Endothelial cell (in vitro differentiated cells): ENCODE measurements around the gene MNX1. TPM values are rescaled to one million over a fixed set of nuclear protein-coding genes. Genes with fewer than 3 reads are reported as not detected.
A peak's percentile ranks its signal among the peaks of the same experiment; 100 is the strongest.

Source experiments
- DNase-seq: peaks from one replicate; pipeline ENCODE4 v3.0.0; 2021; ENCODE audit warnings: low spot score
- H3K27ac Mint-ChIP-seq: one replicate; pipeline ENCODE4 v1.8.0; 2021; ENCODE audit warnings: mixed read lengths, inconsistent platforms; ENCODE audit not compliant: unreplicated experiment
- H3K27me3 Mint-ChIP-seq: one replicate; pipeline ENCODE4 v1.8.0; 2021; ENCODE audit warnings: mild to moderate bottlenecking, moderate library complexity, mixed read lengths, inconsistent platforms; ENCODE audit not compliant: unreplicated experiment
- H3K36me3 Mint-ChIP-seq: one replicate; pipeline ENCODE4 v1.8.0; 2021; ENCODE audit warnings: mild to moderate bottlenecking, low read depth, mixed read lengths, inconsistent platforms; ENCODE audit not compliant: unreplicated experiment
- H3K4me1 Mint-ChIP-seq: one replicate; pipeline ENCODE4 v1.8.0; 2021; ENCODE audit warnings: mild to moderate bottlenecking, mixed read lengths, inconsistent platforms; ENCODE audit not compliant: unreplicated experiment
- H3K4me3 Mint-ChIP-seq: one replicate; pipeline ENCODE4 v1.8.0; 2021; ENCODE audit warnings: mild to moderate bottlenecking, mixed read lengths, inconsistent platforms; ENCODE audit not compliant: unreplicated experiment
- H3K9me3 Mint-ChIP-seq: one replicate; pipeline ENCODE4 v1.8.0; 2021; ENCODE audit warnings: mixed read lengths, inconsistent platforms; ENCODE audit not compliant: unreplicated experiment
- total RNA-seq: library from RNA; stranded (reverse); fragmentation: NEBNext Ultra II Directional; extraction: Animal tissue kit (Norgen Biotek cat#: 25700); gene quantifications from one replicate; pipeline ENCODE4 v1.2.1, GENCODE V29; 2021; ENCODE audit not compliant: unreplicated experiment
- TF ChIP-seq, protein P1 (sequence below): fragments of 200-600 bp; sonication (generic); IDR thresholded peaks from one replicate; pipeline ENCODE4 v1.5.0; 2021; ENCODE audit warnings: antibody characterized with exemption; ENCODE audit not compliant: unreplicated experiment

Gene MNX1
- total RNA-seq, 1 donor from 2014 or later = 3.8 TPM

- Mint-ChIP-seq H3K27me3 (peaks cover 28% of the 10 kb centered on the region), H3K27ac (no peak overlapping the region), H3K36me3 (no peaks in the 10 kb centered on the region), H3K4me3 (no peak overlapping the region), H3K9me3 (no peaks in the 10 kb centered on the region), H3K4me1 (peaks cover 27% of the 10 kb centered on the region)
- no peak for DNase-seq
- TF ChIP-seq, protein P1, sequence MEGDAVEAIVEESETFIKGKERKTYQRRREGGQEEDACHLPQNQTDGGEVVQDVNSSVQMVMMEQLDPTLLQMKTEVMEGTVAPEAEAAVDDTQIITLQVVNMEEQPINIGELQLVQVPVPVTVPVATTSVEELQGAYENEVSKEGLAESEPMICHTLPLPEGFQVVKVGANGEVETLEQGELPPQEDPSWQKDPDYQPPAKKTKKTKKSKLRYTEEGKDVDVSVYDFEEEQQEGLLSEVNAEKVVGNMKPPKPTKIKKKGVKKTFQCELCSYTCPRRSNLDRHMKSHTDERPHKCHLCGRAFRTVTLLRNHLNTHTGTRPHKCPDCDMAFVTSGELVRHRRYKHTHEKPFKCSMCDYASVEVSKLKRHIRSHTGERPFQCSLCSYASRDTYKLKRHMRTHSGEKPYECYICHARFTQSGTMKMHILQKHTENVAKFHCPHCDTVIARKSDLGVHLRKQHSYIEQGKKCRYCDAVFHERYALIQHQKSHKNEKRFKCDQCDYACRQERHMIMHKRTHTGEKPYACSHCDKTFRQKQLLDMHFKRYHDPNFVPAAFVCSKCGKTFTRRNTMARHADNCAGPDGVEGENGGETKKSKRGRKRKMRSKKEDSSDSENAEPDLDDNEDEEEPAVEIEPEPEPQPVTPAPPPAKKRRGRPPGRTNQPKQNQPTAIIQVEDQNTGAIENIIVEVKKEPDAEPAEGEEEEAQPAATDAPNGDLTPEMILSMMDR = no peak
Observed at GRCh38 chr7:157013101-157013500, 2.6 kb upstream of the MNX1 start.

DNA sequence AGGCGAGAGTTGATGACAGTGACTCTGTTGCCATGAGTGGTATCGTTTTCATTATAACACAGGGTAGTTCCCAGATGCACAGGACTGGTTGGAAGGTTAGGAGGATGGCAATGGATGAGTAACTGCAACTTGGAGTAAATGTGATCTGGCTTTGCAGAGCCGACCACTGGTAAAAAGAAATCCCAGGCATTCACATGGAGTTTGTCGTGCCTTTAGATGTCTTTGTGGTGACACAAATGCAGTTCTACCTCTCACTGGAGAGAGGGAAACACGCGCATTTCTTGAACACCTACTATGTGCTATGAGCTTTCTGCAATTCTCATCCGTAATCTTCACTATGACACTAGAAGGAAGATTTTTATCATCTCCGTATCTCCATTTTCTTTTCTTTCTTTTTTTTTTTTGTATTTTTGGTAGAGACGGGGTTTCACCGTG lies 1.7 kb upstream of the MNX1 start:
- Mint-ChIP-seq H3K4me1 (peaks cover 27% of the 10 kb centered on the region), H3K4me3 (peak overlapping the region; percentile 16), H3K27ac (peak overlapping the region; percentile 21), H3K27me3 (peaks cover 34% of the 10 kb centered on the region), H3K9me3 (no peaks in the 10 kb centered on the region), H3K36me3 (no peaks in the 10 kb centered on the region)
- DNase-seq = no peak
- TF ChIP-seq, protein P1 = no peak

GRCh38 chr7:157011333-157012112 lies 1.1 kb upstream of the MNX1 start:
- peaks cover 29% of the 10 kb centered on the region for H3K4me1 Mint-ChIP-seq
- no peaks in the 10 kb centered on the region for H3K36me3 Mint-ChIP-seq
- TF ChIP-seq, protein P1 = no peak
- peaks cover 31% of the 10 kb centered on the region for H3K27me3 Mint-ChIP-seq
- H3K27ac Mint-ChIP-seq = peak overlapping the region; percentile 21
- no peaks in the 10 kb centered on the region for H3K9me3 Mint-ChIP-seq
- peak overlapping the region; percentile 85 for H3K4me3 Mint-ChIP-seq
- no peak for DNase-seq

DNA sequence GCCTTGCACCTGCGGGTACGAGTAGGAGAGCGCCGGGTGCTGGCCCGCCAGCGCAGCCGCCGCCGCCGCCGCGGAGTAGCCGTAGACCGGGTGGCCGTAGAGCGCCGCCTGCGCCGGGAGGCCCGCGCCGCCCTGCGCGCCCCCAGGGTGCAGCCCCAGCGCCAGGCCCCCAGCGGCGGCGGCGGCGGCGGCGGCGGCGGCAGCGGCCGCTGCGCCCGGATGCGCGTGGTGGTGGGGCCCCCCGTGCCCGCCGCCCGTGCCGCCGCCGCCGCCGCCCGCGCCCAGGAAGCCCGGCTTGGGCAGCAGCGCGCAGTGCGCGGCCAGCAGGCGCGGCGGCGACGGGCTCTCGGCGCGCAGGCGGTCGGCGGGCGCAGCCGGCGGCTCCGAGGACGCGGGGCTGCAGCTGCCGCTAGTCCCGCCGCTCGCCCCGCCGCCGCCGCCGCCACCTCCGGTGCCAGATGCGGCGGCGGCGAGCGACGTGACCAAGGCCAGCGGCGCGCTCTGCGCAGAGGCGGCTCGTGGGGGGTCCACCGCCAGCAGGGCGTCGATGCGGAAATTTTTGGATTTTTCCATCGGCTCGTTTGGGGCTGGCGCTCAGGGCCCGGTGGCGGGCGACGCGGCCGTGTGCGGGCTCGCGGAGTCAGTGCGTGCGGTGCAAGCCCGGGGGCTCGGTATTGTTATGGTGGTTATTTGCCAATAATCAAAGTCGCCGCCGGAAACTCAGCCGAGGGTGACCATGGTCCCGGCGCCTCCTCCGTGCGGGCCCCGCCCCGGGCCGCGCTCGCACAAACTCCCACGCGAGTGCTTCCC lies 480 bp downstream of the MNX1 start:
- H3K27me3 Mint-ChIP-seq = peaks cover 30% of the 10 kb centered on the region
- peaks cover 26% of the 10 kb centered on the region for H3K4me1 Mint-ChIP-seq
- DNase-seq = no peak

More for the DNA sequence above, 480 bp downstream of the MNX1 start:
- peaks cover under 1% of the 10 kb centered on the region for H3K36me3 Mint-ChIP-seq
- TF ChIP-seq, protein P1 = no peak
- H3K9me3 Mint-ChIP-seq = no peaks in the 10 kb centered on the region
- no peak overlapping the region for H3K27ac Mint-ChIP-seq
- H3K4me3 Mint-ChIP-seq = no peak overlapping the region
